Type B pancreatic cell (in vitro differentiated cells): ENCODE data around the gene TNFSF4. TPM values are rescaled to one million over a fixed set of nuclear protein-coding genes. Genes with fewer than 3 reads are reported as not detected.

Source experiments
- DNase-seq: peaks from one replicate; pipeline ENCODE4 v3.0.0; 2021; ENCODE audit warnings: mixed read lengths; ENCODE audit not compliant: unreplicated experiment; ENCODE audit errors: extremely low spot score
- H3K27ac Mint-ChIP-seq: 2 replicates; pipeline ENCODE4 v1.8.0; 2021; ENCODE audit warnings: mild to moderate bottlenecking, mixed read lengths
- H3K27me3 Mint-ChIP-seq: 2 replicates; pipeline ENCODE4 v1.8.0; 2021; ENCODE audit warnings: mixed read lengths
- H3K36me3 Mint-ChIP-seq: 2 replicates; pipeline ENCODE4 v1.8.0; 2021; ENCODE audit warnings: mixed read lengths
- H3K4me1 Mint-ChIP-seq: one replicate; pipeline ENCODE4 v1.8.0; 2021; ENCODE audit warnings: mixed read lengths; ENCODE audit not compliant: unreplicated experiment
- H3K4me3 Mint-ChIP-seq: 2 replicates; pipeline ENCODE4 v1.8.0; 2021; ENCODE audit warnings: mild to moderate bottlenecking, mixed read lengths
- H3K9me3 Mint-ChIP-seq: 2 replicates; pipeline ENCODE4 v1.8.0; 2021; ENCODE audit warnings: mixed read lengths
- CTCF ChIP-seq: fragments of 200-600 bp; sonication (generic); conservative IDR thresholded peaks from 2 replicates; pipeline ENCODE4 v1.5.0; 2021; ENCODE audit warnings: antibody characterized with exemption, mild to moderate bottlenecking
- total RNA-seq: library from RNA; stranded (reverse); gene quantifications from 2 replicates; pipeline ENCODE4 v1.2.1, GENCODE V29; 2021; ENCODE audit warnings: low replicate concordance

Gene TNFSF4
- total RNA-seq, 1 donor from 2014 or later = 0.58 TPM

GRCh38 chr1:173222149-173223030, 15.3 kb upstream of the TNFSF4 start:
- no peaks in the 10 kb centered on the region for H3K27me3 Mint-ChIP-seq
- TF ChIP-seq CTCF = no peak
- no peaks in the 10 kb centered on the region for H3K9me3 Mint-ChIP-seq
- DNase-seq = no peak
- no peaks in the 10 kb centered on the region for H3K4me1 Mint-ChIP-seq
- no peaks in the 10 kb centered on the region for H3K36me3 Mint-ChIP-seq
- no peak overlapping the region for H3K4me3 Mint-ChIP-seq
- no peak overlapping the region for H3K27ac Mint-ChIP-seq

- H3K4me1 Mint-ChIP-seq = no peaks in the 10 kb centered on the region
- H3K36me3 Mint-ChIP-seq = no peaks in the 10 kb centered on the region
- no peak for TF ChIP-seq CTCF
- H3K27me3 Mint-ChIP-seq = no peaks in the 10 kb centered on the region
- H3K4me3 Mint-ChIP-seq = no peak overlapping the region
- H3K9me3 Mint-ChIP-seq = no peaks in the 10 kb centered on the region
- no peak for DNase-seq
- no peak overlapping the region for H3K27ac Mint-ChIP-seq
These were observed 13.0 kb upstream of the TNFSF4 start for GRCh38 chr1:173220157-173220556.

- H3K4me3 Mint-ChIP-seq = no peak overlapping the region
- peaks cover 2% of the 10 kb centered on the region for H3K27me3 Mint-ChIP-seq
- H3K4me1 Mint-ChIP-seq = peaks cover 12% of the 10 kb centered on the region
- no peak overlapping the region for H3K27ac Mint-ChIP-seq
- no peak for DNase-seq
- TF ChIP-seq CTCF = peak; percentile 51
- no peaks in the 10 kb centered on the region for H3K36me3 Mint-ChIP-seq
- no peaks in the 10 kb centered on the region for H3K9me3 Mint-ChIP-seq
These were observed 6.5 kb upstream of the TNFSF4 start for GRCh38 chr1:173213665-173214064.

GRCh38 chr1:173212952-173213491, 5.9 kb upstream of the TNFSF4 start:
- no peak for TF ChIP-seq CTCF
- no peak overlapping the region for H3K4me3 Mint-ChIP-seq
- H3K27me3 Mint-ChIP-seq = peaks cover 2% of the 10 kb centered on the region

GRCh38 chr1:173210716-173211231, 3.6 kb upstream of the TNFSF4 start:
- no peaks in the 10 kb centered on the region for H3K36me3 Mint-ChIP-seq
- no peaks in the 10 kb centered on the region for H3K9me3 Mint-ChIP-seq
- no peak for TF ChIP-seq CTCF
- DNase-seq = no peak
- H3K4me3 Mint-ChIP-seq = no peak overlapping the region
- H3K4me1 Mint-ChIP-seq = peaks cover 21% of the 10 kb centered on the region
- H3K27me3 Mint-ChIP-seq = peaks cover 2% of the 10 kb centered on the region
- no peak overlapping the region for H3K27ac Mint-ChIP-seq

More at GRCh38 chr1:173212952-173213491, 5.9 kb upstream of the TNFSF4 start:
- H3K36me3 Mint-ChIP-seq = no peaks in the 10 kb centered on the region
- no peak for DNase-seq
- peaks cover 12% of the 10 kb centered on the region for H3K4me1 Mint-ChIP-seq
- H3K27ac Mint-ChIP-seq = no peak overlapping the region
- H3K9me3 Mint-ChIP-seq = no peaks in the 10 kb centered on the region
